ENCODE measurements around the gene CUX1.

- TF ChIP-seq ZNF8 (CRISPR knock-in tag; IDR thresholded peaks at IDR 0.05) (no peak), OSR1 (CRISPR knock-in tag; IDR thresholded peaks at IDR 0.05) (no peak), GLIS3 (CRISPR knock-in tag; IDR thresholded peaks at IDR 0.05) (no peak), RARB (CRISPR knock-in tag; IDR thresholded peaks at IDR 0.05) (no peak), CREB5 (CRISPR knock-in tag; IDR thresholded peaks at IDR 0.05; ENCODE audit: low read depth) (no peak), ISL1 (CRISPR knock-in tag; IDR thresholded peaks at IDR 0.05) (no peak)
Observed at GRCh38 chr7:102277901-102278300, 460.5 kb downstream of the CUX1 start.

Measured in SK-N-SH treated with all-trans-retinoic acid at 6 μM for 48 hours (cell line).